H1 (cell line): ENCODE measurements around the gene CNST. TPM values are rescaled to one million over a fixed set of nuclear protein-coding genes. Genes with fewer than 3 reads are reported as not detected.

Source experiments
- CHD1 ChIP-seq: IDR thresholded peaks from 2 replicates; pipeline ENCODE4 v1.6.1; 2012; ENCODE audit warnings: low read depth, low read length, improper control_type of control experiment
- polyA plus RNA-seq, 7 experiments: library from polyadenylated mRNA; depleted of rRNA in 3 of 7; stranded (reverse) in 5 of 7; unstranded in 2 of 7; fragments of >200 nt in 5 of 7; fragments of 200-250 nt in 2 of 7; gene quantifications; 1 replicate in 5 of 7; 2 replicates in 1 of 7; 4 replicates in 1 of 7; pipeline versions ENCODE4 v1.2.1 to v1.2.3, GENCODE V29; 2011 to 2013; ENCODE audit warnings: missing spikeins in 2 of 7, mixed read lengths in 2 of 7
- total RNA-seq: library from RNA; stranded (reverse); fragmentation: NEBNext Ultra II Directional; extraction: Animal tissue kit (Norgen Biotek cat#: 25700); gene quantifications from 2 replicates; pipeline ENCODE4 v1.2.1, GENCODE V29; 2021

Gene CNST
- total and polyA plus RNA-seq, 2 of the 8 experiments (the other 6 are each of a cell fraction or from before 2014, with no cell fraction given), result 5.3 to 21.3 TPM

DNA sequence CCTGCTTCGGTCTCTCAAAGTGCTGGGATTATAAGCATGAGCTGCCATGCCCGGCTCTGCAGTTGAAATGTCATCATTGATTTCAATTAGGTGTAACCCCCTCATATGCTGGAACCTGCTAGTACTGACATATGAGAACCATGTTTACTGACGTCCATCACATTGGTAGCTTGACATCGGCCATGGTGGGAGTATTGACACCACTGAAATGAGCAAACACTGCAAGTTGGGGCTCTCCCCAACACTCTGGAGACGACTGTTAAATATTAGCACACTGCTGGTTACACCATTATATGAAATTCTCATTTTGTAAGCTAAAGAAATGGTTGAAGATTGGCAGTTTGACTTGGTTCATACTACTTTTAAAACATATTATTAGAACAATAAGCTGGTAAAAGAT is 63.7 kb downstream of the CNST start (continued):
- no peak for TF ChIP-seq CHD1
